H9 (cell line): ENCODE data around the gene KRTCAP2. TPM values are rescaled to one million over a fixed set of nuclear protein-coding genes. Genes with fewer than 3 reads are reported as not detected.

Experiments
- DNase-seq: peaks from one replicate; pipeline ENCODE4 v3.0.0-alpha.2; 2017
- H2AFZ ChIP-seq: one replicate; pipeline ENCODE4 v1.6.1; 2013; ENCODE audit warnings: mild to moderate bottlenecking, low read length, control low read depth, moderate library complexity
- H2AK5ac ChIP-seq: 2 replicates; pipeline ENCODE4 v1.6.1; 2013; ENCODE audit warnings: low read length, control low read depth, mixed read lengths; ENCODE audit not compliant: insufficient read length
- H2BK120ac ChIP-seq: one replicate; pipeline ENCODE4 v1.6.1; 2013; ENCODE audit warnings: low read depth, mild to moderate bottlenecking, low read length, control low read depth, inconsistent platforms; ENCODE audit not compliant: poor library complexity, severe bottlenecking
- H2BK12ac ChIP-seq: 2 replicates; pipeline ENCODE4 v1.6.1; 2013; ENCODE audit warnings: low read length, control low read depth, mixed read lengths, low read depth; ENCODE audit not compliant: insufficient read length
- H2BK15ac ChIP-seq: 2 replicates; pipeline ENCODE4 v1.6.1; 2013; ENCODE audit warnings: low read depth, low read length, control low read depth
- H2BK20ac ChIP-seq: one replicate; pipeline ENCODE4 v1.6.1; 2013; ENCODE audit warnings: low read depth, mild to moderate bottlenecking, low read length, control low read depth, inconsistent platforms; ENCODE audit not compliant: poor library complexity, severe bottlenecking
- H2BK5ac ChIP-seq: 2 replicates; pipeline ENCODE4 v1.6.1; 2013; ENCODE audit warnings: low read length, control low read depth, mixed read lengths; ENCODE audit not compliant: insufficient read length
- H3K14ac ChIP-seq: 2 replicates; pipeline ENCODE4 v1.6.1; 2013; ENCODE audit warnings: low read length, control low read depth; ENCODE audit not compliant: insufficient read depth
- H3K18ac ChIP-seq: 2 replicates; pipeline ENCODE4 v1.6.1; 2013; ENCODE audit warnings: low read depth, mild to moderate bottlenecking, mixed read lengths, low read length, control low read depth; ENCODE audit not compliant: insufficient read length
- H3K23ac ChIP-seq: 2 replicates; pipeline ENCODE4 v1.6.1; 2013; ENCODE audit warnings: low read length, control low read depth, mixed read lengths, low read depth; ENCODE audit not compliant: insufficient read length
- H3K23me2 ChIP-seq: 2 replicates; pipeline ENCODE4 v1.6.1; 2013; ENCODE audit warnings: low read depth, mild to moderate bottlenecking, mixed read lengths, low read length, control low read depth; ENCODE audit not compliant: insufficient read length, poor library complexity, severe bottlenecking
- H3K27ac ChIP-seq: 2 replicates; pipeline ENCODE4 v1.5.1; 2013; ENCODE audit warnings: low read length, control low read depth, mixed read lengths, low read depth; ENCODE audit not compliant: insufficient read length
- H3K27me3 ChIP-seq: 2 replicates; pipeline ENCODE4 v1.6.1; 2013; ENCODE audit warnings: low read length, control low read depth, inconsistent platforms; ENCODE audit not compliant: insufficient read depth
- H3K4ac ChIP-seq: 2 replicates; pipeline ENCODE4 v1.6.1; 2013; ENCODE audit warnings: low read depth, mild to moderate bottlenecking, control low read depth, inconsistent platforms, low read length, moderate library complexity
- H3K4me1 ChIP-seq: 2 replicates; pipeline ENCODE4 v1.6.1; 2013; ENCODE audit warnings: low read length, control low read depth, inconsistent platforms; ENCODE audit not compliant: insufficient read depth
- H3K4me2 ChIP-seq: 2 replicates; pipeline ENCODE4 v1.6.1; 2013; ENCODE audit warnings: low read length, control low read depth, mixed read lengths; ENCODE audit not compliant: insufficient read length, insufficient read depth
- H3K56ac ChIP-seq: 2 replicates; pipeline ENCODE4 v1.6.1; 2013; ENCODE audit warnings: low read depth, mild to moderate bottlenecking, mixed read lengths, low read length, control low read depth; ENCODE audit not compliant: insufficient read length
- H3K79me1 ChIP-seq: 2 replicates; pipeline ENCODE4 v1.6.1; 2013; ENCODE audit warnings: low read depth, mild to moderate bottlenecking, moderate library complexity, low read length, control low read depth, inconsistent platforms; ENCODE audit not compliant: insufficient read depth, poor library complexity, severe bottlenecking
- H3K79me2 ChIP-seq: 2 replicates; pipeline ENCODE4 v1.6.1; 2013; ENCODE audit warnings: low read length, control low read depth, inconsistent platforms; ENCODE audit not compliant: insufficient read depth
- H3K9ac ChIP-seq: 2 replicates; pipeline ENCODE4 v1.6.1; 2013; ENCODE audit warnings: low read length, control low read depth, mixed read lengths; ENCODE audit not compliant: insufficient read length; ENCODE audit errors: extremely low read depth
- H3K9me3 ChIP-seq: one replicate; pipeline ENCODE4 v1.6.1; 2013; ENCODE audit warnings: low read depth, low read length, inconsistent platforms; ENCODE audit not compliant: control insufficient read depth
- H3T11ph ChIP-seq: one replicate; pipeline ENCODE4 v1.6.1; 2013; ENCODE audit warnings: mild to moderate bottlenecking, low read length, control low read depth, inconsistent platforms
- H4K20me1 ChIP-seq: one replicate; pipeline ENCODE4 v1.6.1; 2013; ENCODE audit not compliant: control insufficient read depth, insufficient read length, insufficient read depth
- H4K5ac ChIP-seq: 2 replicates; pipeline ENCODE4 v1.6.1; 2013; ENCODE audit warnings: low read depth, mild to moderate bottlenecking, mixed read lengths, low read length, control low read depth; ENCODE audit not compliant: insufficient read length
- H4K8ac ChIP-seq: replicated peaks from 2 replicates; pipeline ENCODE4 v1.6.1; 2013; ENCODE audit warnings: low read length, control low read depth, mixed read lengths, low read depth; ENCODE audit not compliant: insufficient read length
- H4K91ac ChIP-seq: 2 replicates; pipeline ENCODE4 v1.6.1; 2013; ENCODE audit warnings: low read depth, mild to moderate bottlenecking, moderate library complexity, mixed read lengths, low read length, control low read depth; ENCODE audit not compliant: insufficient read length
- H3K27ac Mint-ChIP-seq, 3 experiments: 2 replicates in 2 of 3; 3 replicates in 1 of 3; pipeline ENCODE4 v1.8.0; 2020 to 2021; ENCODE audit warnings: mixed read lengths in 3 of 3, mild to moderate bottlenecking in 1 of 3, moderate library complexity in 1 of 3
- H3K27me3 Mint-ChIP-seq: 2 replicates; pipeline ENCODE4 v1.8.0; 2021; ENCODE audit warnings: low read depth, mild to moderate bottlenecking, moderate library complexity, mixed read lengths
- H3K36me3 Mint-ChIP-seq, 3 experiments: 2 replicates in 2 of 3; 3 replicates in 1 of 3; pipeline ENCODE4 v1.8.0; 2020 to 2021; ENCODE audit warnings: low read depth in 3 of 3, mixed read lengths in 3 of 3; ENCODE audit not compliant: insufficient read depth in 1 of 3
- H3K4me1 Mint-ChIP-seq, 2 experiments: 2 replicates each; pipeline ENCODE4 v1.8.0; 2020; ENCODE audit warnings: mixed read lengths in 2 of 2
- H3K4me3 Mint-ChIP-seq, 2 experiments: 2 replicates in 1 of 2; 3 replicates in 1 of 2; pipeline ENCODE4 v1.8.0; 2020 to 2021; ENCODE audit warnings: mild to moderate bottlenecking in 2 of 2, mixed read lengths in 2 of 2, moderate library complexity in 1 of 2
- H3K9me3 Mint-ChIP-seq, 2 experiments: 2 replicates in 1 of 2; 3 replicates in 1 of 2; pipeline ENCODE4 v1.8.0; 2020; ENCODE audit warnings: mild to moderate bottlenecking in 2 of 2, mixed read lengths in 2 of 2, moderate library complexity in 1 of 2
- CTCF ChIP-seq: fragments of 200-600 bp; sonication (generic); conservative IDR thresholded peaks from 3 replicates; pipeline ENCODE4 v1.8.0; 2021; ENCODE audit warnings: antibody characterized with exemption, mild to moderate bottlenecking
- WGBS: extraction: QIAGEN DNeasy Blood & Tissue Kit; methylation state at CpG from one replicate; pipeline ENCODE4 v1.1.7; 2013; ENCODE audit warnings: missing lambda C conversion rate, low lambda C conversion rate, mixed read lengths; ENCODE audit not compliant: insufficient read length; ENCODE audit errors: extremely low coverage; 5-methylcytosine and 5-hydroxymethylcytosine counted together
- total RNA-seq: library from RNA; stranded (reverse); gene quantifications from 2 replicates; pipeline ENCODE4 v1.2.1, GENCODE V29; 2021

The KRTCAP2 gene
- total RNA-seq, 1 experiment from 2014 or later, result 149 TPM

GRCh38 chr1:155128755-155129473 is 44.2 kb downstream of the KRTCAP2 start:
- no peaks in the 10 kb centered on the region; the same call in 1 of the 2 replicates for H3K4me1 ChIP-seq
- TF ChIP-seq CTCF, result no peak
- Mint-ChIP-seq H3K27ac (no peak overlapping the region), H3K27me3 (peaks cover 79% of the 10 kb centered on the region), H3K9me3 (no peaks in the 10 kb centered on the region; a peak in 1 of 5 replicates), H3K36me3 (peaks cover 2 to 12% (median 6%) of the 10 kb centered on the region in 3 experiments; a peak in 6 of 7 replicates), H3K4me3 (peak overlapping the region; percentile 55 to 82), H3K4me1 (peaks cover 50 to 64% of the 10 kb centered on the region in 2 experiments)
- H3K27ac ChIP-seq, result no peak overlapping the region
- no peak overlapping the region for H2BK20ac ChIP-seq
- H3K56ac ChIP-seq, result no peak overlapping the region
- H4K91ac ChIP-seq, result no peak overlapping the region
- H3K27me3 ChIP-seq, result peaks cover 34% of the 10 kb centered on the region; the same call in 1 of the 2 replicates
- H3K18ac ChIP-seq, result no peak overlapping the region
- no peaks in the 10 kb centered on the region for H3K79me1 ChIP-seq
- H3K9me3 ChIP-seq, result no peaks in the 10 kb centered on the region
- no peaks in the 10 kb centered on the region for H3K79me2 ChIP-seq
- no peak overlapping the region for H2BK15ac ChIP-seq
- peak; percentile 49 for DNase-seq
- H4K20me1 ChIP-seq, result peaks cover 2% of the 10 kb centered on the region
- H3K14ac ChIP-seq, result no peak overlapping the region
- H2BK120ac ChIP-seq, result no peak overlapping the region
- no peak overlapping the region for H2AFZ ChIP-seq
- H2AK5ac ChIP-seq, result no peak overlapping the region
- no peak overlapping the region for H3K23ac ChIP-seq
- H2BK12ac ChIP-seq, result no peak overlapping the region
- no peak overlapping the region for H2BK5ac ChIP-seq
- WGBS, result no CpG with 5 or more reads among the region's 14 CpGs
- no peak overlapping the region for H4K5ac ChIP-seq
- H3K9ac ChIP-seq, result no peak overlapping the region
- H3K23me2 ChIP-seq, result peaks cover 27% of the 10 kb centered on the region
- H3K4ac ChIP-seq, result no peak overlapping the region
- H3K4me2 ChIP-seq, result peak overlapping the region; percentile 92
- no peak overlapping the region for H4K8ac ChIP-seq
- no peak overlapping the region for H3T11ph ChIP-seq
